GM12878 (cell line): ENCODE measurements around the gene ORM2. TPM values are rescaled to one million over a fixed set of nuclear protein-coding genes. Genes with fewer than 3 reads are reported as not detected.

Experiments
- ATF3 ChIP-seq: IDR thresholded peaks from 2 replicates; pipeline ENCODE4 v1.6.1; 2011; ENCODE audit warnings: low read depth, mild to moderate bottlenecking, low read length, moderate library complexity, borderline replicate concordance; ENCODE audit errors: extremely low read depth
- BCL3 ChIP-seq: IDR thresholded peaks from 2 replicates; pipeline ENCODE4 v1.6.1; 2011; ENCODE audit warnings: borderline replicate concordance, low read depth, mild to moderate bottlenecking, moderate library complexity, low read length; ENCODE audit not compliant: insufficient read depth, poor library complexity, severe bottlenecking
- BHLHE40 ChIP-seq, 2 experiments: fragments of 450-650 bp in 1 of 2; IDR thresholded peaks; 2 replicates each; pipeline ENCODE4 v1.6.1; 2011 to 2017; ENCODE audit warnings: low read depth in 2 of 2, borderline replicate concordance in 1 of 2, improper control_type of control experiment in 1 of 2, low read length in 1 of 2, mild to moderate bottlenecking in 1 of 2
- CBFB ChIP-seq: IDR thresholded peaks from 2 replicates; pipeline ENCODE4 v1.6.1; 2016; ENCODE audit warnings: antibody characterized with exemption, low read depth
- CBX5 ChIP-seq: sonication (generic); IDR thresholded peaks from 2 replicates; pipeline ENCODE4 v1.6.1; 2016; ENCODE audit warnings: low read depth, moderate library complexity, mild to moderate bottlenecking, inconsistent platforms
- CHD4 ChIP-seq: fragments of 200-600 bp; sonication (generic); IDR thresholded peaks from 2 replicates; pipeline ENCODE4 v1.6.1; 2016; ENCODE audit warnings: mild to moderate bottlenecking
- EP300 ChIP-seq, 2 experiments: fragments of 150-350 bp in 1 of 2; IDR thresholded peaks; 2 replicates each; pipeline ENCODE4 v1.6.1; 2011 to 2012; ENCODE audit warnings: low read depth in 2 of 2, low read length in 2 of 2, borderline replicate concordance in 1 of 2, improper control_type of control experiment in 1 of 2, inconsistent platforms in 1 of 2; ENCODE audit not compliant: control insufficient read depth in 1 of 2
- EZH2 ChIP-seq: IDR thresholded peaks from 2 replicates; pipeline ENCODE4 v1.6.1; 2012; ENCODE audit warnings: low read depth, mild to moderate bottlenecking, control low read depth, inconsistent platforms, low read length, borderline replicate concordance; ENCODE audit not compliant: control insufficient read depth
- FOXK2 ChIP-seq: fragments of 450-650 bp; IDR thresholded peaks from 2 replicates; pipeline ENCODE4 v1.6.1; 2017; ENCODE audit warnings: mild to moderate bottlenecking, moderate library complexity
- LARP7 ChIP-seq: fragments of 450-650 bp; IDR thresholded peaks from 2 replicates; pipeline ENCODE4 v1.6.1; 2017; ENCODE audit warnings: mild to moderate bottlenecking
- MAX ChIP-seq: IDR thresholded peaks from 2 replicates; pipeline ENCODE4 v1.6.1; 2012; ENCODE audit warnings: low read depth, low read length, improper control_type of control experiment
- MEF2A ChIP-seq: IDR thresholded peaks from 2 replicates; pipeline ENCODE4 v1.6.1; 2011; ENCODE audit warnings: low read depth, mild to moderate bottlenecking, low read length, moderate library complexity; ENCODE audit not compliant: insufficient read depth
- MEF2B ChIP-seq: fragments of 450-650 bp; IDR thresholded peaks from 2 replicates; pipeline ENCODE4 v1.6.1; 2018; ENCODE audit warnings: mild to moderate bottlenecking, moderate library complexity; ENCODE audit not compliant: partially characterized antibody, poor library complexity, severe bottlenecking
- MTA3 ChIP-seq: IDR thresholded peaks from 2 replicates; pipeline ENCODE4 v1.6.1; 2012; ENCODE audit warnings: low read length, inconsistent platforms, borderline replicate concordance
- MYB ChIP-seq: fragments of 150-350 bp; IDR thresholded peaks from 2 replicates; pipeline ENCODE4 v1.6.1; 2014; ENCODE audit warnings: mild to moderate bottlenecking, low read depth, low read length, borderline replicate concordance
- PAX8 ChIP-seq: fragments of 450-650 bp; IDR thresholded peaks from 2 replicates; pipeline ENCODE4 v1.6.1; 2017; ENCODE audit warnings: mild to moderate bottlenecking, moderate library complexity
- RELA ChIP-seq: fragments of 450-650 bp; IDR thresholded peaks from 2 replicates; pipeline ENCODE4 v1.8.0; 2014; ENCODE audit warnings: borderline replicate concordance; ENCODE audit not compliant: partially characterized antibody
- REST ChIP-seq: IDR thresholded peaks from 2 replicates; pipeline ENCODE4 v1.6.1; 2012; ENCODE audit warnings: mild to moderate bottlenecking, low read depth, low read length
- SIN3A ChIP-seq: IDR thresholded peaks from 2 replicates; pipeline ENCODE4 v1.6.1; 2012; ENCODE audit warnings: low read depth, low read length, improper control_type of control experiment
- SKIL ChIP-seq: fragments of 450-650 bp; IDR thresholded peaks from 2 replicates; pipeline ENCODE4 v1.6.1; 2017; ENCODE audit warnings: mild to moderate bottlenecking, low read depth, inconsistent platforms; ENCODE audit not compliant: poor library complexity, severe bottlenecking
- SPI1 ChIP-seq: IDR thresholded peaks from 2 replicates; pipeline ENCODE4 v1.6.1; 2011; ENCODE audit warnings: low read depth, mild to moderate bottlenecking, low read length, moderate library complexity, borderline replicate concordance; ENCODE audit not compliant: insufficient read depth
- STAT3 ChIP-seq: IDR thresholded peaks from 2 replicates; pipeline ENCODE4 v1.6.1; 2011; ENCODE audit warnings: low read depth, low read length, improper control_type of control experiment
- polyA plus RNA-seq, 11 experiments: library from polyadenylated mRNA; depleted of rRNA in 4 of 11; unstranded in 6 of 11; stranded (reverse) in 5 of 11; fragments of >200 nt; fragmentation: Nextera tagmentation in 4 of 11; fragmentation: Illumina TruSeq in 1 of 11; extraction: Ambion mirVana in 4 of 11; extraction: Trizol in 1 of 11; gene quantifications; 1 replicate in 1 of 11; 2 replicates in 10 of 11; pipeline versions ENCODE4 v1.2.1 to v1.2.3, GENCODE V29; 2011 to 2016; ENCODE audit warnings: inconsistent platforms in 2 of 11, missing spikeins in 2 of 11, low read depth in 1 of 11
- total RNA-seq, 4 experiments: library from RNA; depleted of rRNA in 3 of 4; stranded (reverse); fragments of >200 nt in 3 of 4; fragmentation: Illumina TruSeq in 1 of 4; extraction: Trizol in 1 of 4; gene quantifications; 2 replicates each; pipeline versions ENCODE4 v1.2.1 to v1.2.3, GENCODE V29; 2013 to 2021

The ORM2 gene
- total and polyA plus RNA-seq, 10 of the 15 experiments (the other 5 are each of a cell fraction or from before 2014, with no cell fraction given) = 0.64 TPM; not detected in 9

- TF ChIP-seq REST = no peak
- peak; percentile 60; the same call in 1 of the 2 replicates for TF ChIP-seq MEF2A
- peak; percentile 41 for TF ChIP-seq RELA
- TF ChIP-seq STAT3 = no peak
- TF ChIP-seq CBX5 = no peak
- peak; percentile 55 for TF ChIP-seq SKIL
- no peak for TF ChIP-seq CHD4
- no peak for TF ChIP-seq LARP7
- TF ChIP-seq PAX8 = no peak
- TF ChIP-seq MTA3 = no peak
- TF ChIP-seq CBFB = peak; percentile 60; the same call in 1 of the 2 replicates
- peak; percentile 99 for TF ChIP-seq MEF2B
- no peak for TF ChIP-seq ATF3
- 0 out of 2 replicates have a peak, but pooled peaks have one; percentile 60 for TF ChIP-seq SIN3A
- no peak for TF ChIP-seq SPI1
- TF ChIP-seq EZH2 = no peak
- no peak for TF ChIP-seq MYB
- peak in 1 of 2 experiments; percentile 69; a peak in 2 of 4 replicates for TF ChIP-seq BHLHE40 (IDR thresholded peaks at IDR 0.05; ENCODE audit: borderline replicate concordance in 1 of 2, low read depth in 2 of 2, low read length in 1 of 2)
- TF ChIP-seq FOXK2 = no peak
- TF ChIP-seq MAX = peak; percentile 37; the same call in 1 of the 2 replicates
- peak; percentile 54 for TF ChIP-seq BCL3
- peak; percentile 65 to 75 for TF ChIP-seq EP300 (IDR thresholded peaks at IDR 0.05; ENCODE audit: borderline replicate concordance in 1 of 2, control insufficient read depth in 1 of 2, low read depth in 2 of 2, low read length in 2 of 2)
These were observed 19.3 kb downstream of the ORM2 start (continued) for GRCh38 chr9:114348906-114349482.
